ENCODE results near the gene NANOS2. TPM values are rescaled to one million over a fixed set of nuclear protein-coding genes. Genes with fewer than 3 reads are reported as not detected.

NANOS2 gene
- total RNA-seq, 1 donor from 2014 or later = not detected

DNA sequence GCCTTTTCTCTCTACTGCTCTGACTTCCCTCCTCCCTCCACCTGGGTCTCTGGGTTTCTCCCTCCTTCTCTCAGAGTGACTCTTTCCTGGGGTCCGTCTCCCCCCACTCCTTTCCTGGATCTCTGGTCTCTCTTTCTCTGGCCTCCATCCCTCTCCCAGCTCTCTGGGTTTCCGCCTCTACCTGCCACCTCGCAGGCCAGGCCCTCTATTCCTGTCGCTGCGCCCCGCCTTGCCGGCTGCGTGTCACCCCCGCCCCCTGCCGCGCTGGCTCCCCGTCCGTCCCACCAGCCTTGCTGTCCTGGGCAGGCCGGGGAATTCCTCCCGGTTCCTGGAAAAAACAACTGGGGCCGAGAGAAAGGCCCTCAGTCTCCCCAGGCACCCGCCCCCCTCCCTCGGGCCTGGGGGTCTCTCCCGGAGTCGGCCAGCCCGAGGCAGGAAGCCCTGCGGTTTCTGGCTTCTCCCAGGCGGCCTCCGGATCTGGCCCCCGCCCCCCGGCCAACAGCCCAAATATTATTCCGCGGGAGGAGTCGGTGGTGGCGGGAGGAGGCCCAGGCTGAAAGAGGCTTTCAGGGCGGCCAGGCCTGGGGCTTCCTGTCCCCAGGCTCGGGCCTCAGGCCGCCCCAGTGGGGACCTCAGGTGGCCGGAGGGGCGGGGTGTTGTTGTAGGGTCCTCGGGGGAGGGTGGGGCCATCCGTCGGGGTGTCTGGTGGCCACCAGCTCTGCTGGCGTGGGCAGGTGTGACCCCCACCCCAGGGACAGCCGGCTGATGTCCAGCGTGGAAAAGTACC is 38.0 kb downstream of the NANOS2 start:
- peaks cover 13% of the 10 kb centered on the region for H3K4me1 Mint-ChIP-seq
- H3K4me3 Mint-ChIP-seq = peak overlapping the region; percentile 60
- no peaks in the 10 kb centered on the region for H3K9me3 Mint-ChIP-seq
- H3K27me3 Mint-ChIP-seq (ENCODE audit: low read depth) = peaks cover 2% of the 10 kb centered on the region
- H3K27ac Mint-ChIP-seq = peak overlapping the region; percentile 43
- H3K36me3 Mint-ChIP-seq = no peaks in the 10 kb centered on the region
- DNase-seq (ENCODE audit: low spot score in 2 of 2, unreplicated experiment in 2 of 2) = peak in 1 of 2 experiments; percentile 66
- no peak for TF ChIP-seq CTCF (IDR thresholded peaks at IDR 0.05; ENCODE audit: unreplicated experiment)

DNA sequence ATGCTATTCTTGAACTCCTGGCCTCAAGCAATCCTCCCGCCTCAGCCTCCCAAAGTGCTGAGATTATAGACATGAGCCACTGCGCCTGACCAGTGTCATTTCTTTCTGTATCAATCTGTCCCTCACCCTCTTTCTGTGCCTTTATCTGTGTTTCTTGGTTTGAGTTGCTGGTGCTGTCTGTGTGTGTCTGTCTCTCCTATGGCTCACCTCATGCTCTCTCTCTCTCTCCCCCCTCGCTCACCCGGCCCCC is 38.5 kb downstream of the NANOS2 start:
- peak overlapping the region; percentile 43 for H3K27ac Mint-ChIP-seq
- no peaks in the 10 kb centered on the region for H3K9me3 Mint-ChIP-seq
- H3K27me3 Mint-ChIP-seq (ENCODE audit: low read depth) = peaks cover 2% of the 10 kb centered on the region
- no peak for TF ChIP-seq CTCF (IDR thresholded peaks at IDR 0.05; ENCODE audit: unreplicated experiment)
- H3K4me3 Mint-ChIP-seq = peak overlapping the region; percentile 60
- peaks cover 11% of the 10 kb centered on the region for H3K4me1 Mint-ChIP-seq
- H3K36me3 Mint-ChIP-seq = no peaks in the 10 kb centered on the region
- DNase-seq (ENCODE audit: low spot score in 2 of 2, unreplicated experiment in 2 of 2) = no peak

- Mint-ChIP-seq H3K27ac (no peak overlapping the region), H3K9me3 (no peaks in the 10 kb centered on the region), H3K27me3 (ENCODE audit: low read depth) (peaks cover 2% of the 10 kb centered on the region), H3K4me3 (no peak overlapping the region), H3K36me3 (no peaks in the 10 kb centered on the region), H3K4me1 (peaks cover 11% of the 10 kb centered on the region)
- no peak for DNase-seq (ENCODE audit: low spot score in 2 of 2, unreplicated experiment in 2 of 2)
- no peak for TF ChIP-seq CTCF (IDR thresholded peaks at IDR 0.05; ENCODE audit: unreplicated experiment)
Observed at GRCh38 chr19:45874620-45874966, 40.0 kb downstream of the NANOS2 start.

GRCh38 chr19:45873219-45873772 is 41.3 kb downstream of the NANOS2 start:
- peaks cover 2% of the 10 kb centered on the region for H3K27me3 Mint-ChIP-seq (ENCODE audit: low read depth)
- no peaks in the 10 kb centered on the region for H3K9me3 Mint-ChIP-seq
- no peak for TF ChIP-seq CTCF (IDR thresholded peaks at IDR 0.05; ENCODE audit: unreplicated experiment)
- H3K36me3 Mint-ChIP-seq = no peaks in the 10 kb centered on the region
- DNase-seq (ENCODE audit: low spot score in 2 of 2, unreplicated experiment in 2 of 2) = no peak
- H3K27ac Mint-ChIP-seq = no peak overlapping the region
- H3K4me1 Mint-ChIP-seq = peaks cover 11% of the 10 kb centered on the region
- H3K4me3 Mint-ChIP-seq = no peak overlapping the region

DNA sequence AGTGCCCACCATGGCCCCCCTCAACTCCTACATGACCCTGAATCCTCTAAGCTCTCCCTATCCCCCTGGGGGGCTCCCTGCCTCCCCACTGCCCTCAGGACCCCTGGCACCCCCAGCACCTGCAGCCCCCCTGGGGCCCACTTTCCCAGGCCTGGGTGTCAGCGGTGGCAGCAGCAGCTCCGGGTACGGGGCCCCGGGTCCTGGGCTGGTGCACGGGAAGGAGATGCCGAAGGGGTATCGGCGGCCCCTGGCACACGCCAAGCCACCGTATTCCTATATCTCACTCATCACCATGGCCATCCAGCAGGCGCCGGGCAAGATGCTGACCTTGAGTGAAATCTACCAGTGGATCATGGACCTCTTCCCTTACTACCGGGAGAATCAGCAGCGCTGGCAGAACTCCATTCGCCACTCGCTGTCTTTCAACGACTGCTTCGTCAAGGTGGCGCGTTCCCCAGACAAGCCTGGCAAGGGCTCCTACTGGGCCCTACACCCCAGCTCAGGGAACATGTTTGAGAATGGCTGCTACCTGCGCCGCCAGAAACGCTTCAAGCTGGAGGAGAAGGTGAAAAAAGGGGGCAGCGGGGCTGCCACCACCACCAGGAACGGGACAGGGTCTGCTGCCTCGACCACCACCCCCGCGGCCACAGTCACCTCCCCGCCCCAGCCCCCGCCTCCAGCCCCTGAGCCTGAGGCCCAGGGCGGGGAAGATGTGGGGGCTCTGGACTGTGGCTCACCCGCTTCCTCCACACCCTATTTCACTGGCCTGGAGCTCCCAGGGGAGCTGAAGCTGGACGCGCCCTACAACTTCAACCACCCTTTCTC is 42.3 kb downstream of the NANOS2 start:
- TF ChIP-seq CTCF (IDR thresholded peaks at IDR 0.05; ENCODE audit: unreplicated experiment) = no peak
- Mint-ChIP-seq H3K9me3 (no peaks in the 10 kb centered on the region), H3K27ac (no peak overlapping the region), H3K4me3 (no peak overlapping the region), H3K36me3 (no peaks in the 10 kb centered on the region), H3K4me1 (peaks cover 10% of the 10 kb centered on the region), H3K27me3 (ENCODE audit: low read depth) (peaks cover 9% of the 10 kb centered on the region)
- no peak for DNase-seq (ENCODE audit: low spot score in 2 of 2, unreplicated experiment in 2 of 2)

All from mesothelial cell of epicardium (in vitro differentiated cells).